Measurements from ENCODE around the gene ASZ1. TPM values are rescaled to one million over a fixed set of nuclear protein-coding genes. Genes with fewer than 3 reads are reported as not detected.

Gene ASZ1
- total and polyA plus RNA-seq, 2 of the 4 experiments (the other 2 are of a cell fraction) = not detected

DNA sequence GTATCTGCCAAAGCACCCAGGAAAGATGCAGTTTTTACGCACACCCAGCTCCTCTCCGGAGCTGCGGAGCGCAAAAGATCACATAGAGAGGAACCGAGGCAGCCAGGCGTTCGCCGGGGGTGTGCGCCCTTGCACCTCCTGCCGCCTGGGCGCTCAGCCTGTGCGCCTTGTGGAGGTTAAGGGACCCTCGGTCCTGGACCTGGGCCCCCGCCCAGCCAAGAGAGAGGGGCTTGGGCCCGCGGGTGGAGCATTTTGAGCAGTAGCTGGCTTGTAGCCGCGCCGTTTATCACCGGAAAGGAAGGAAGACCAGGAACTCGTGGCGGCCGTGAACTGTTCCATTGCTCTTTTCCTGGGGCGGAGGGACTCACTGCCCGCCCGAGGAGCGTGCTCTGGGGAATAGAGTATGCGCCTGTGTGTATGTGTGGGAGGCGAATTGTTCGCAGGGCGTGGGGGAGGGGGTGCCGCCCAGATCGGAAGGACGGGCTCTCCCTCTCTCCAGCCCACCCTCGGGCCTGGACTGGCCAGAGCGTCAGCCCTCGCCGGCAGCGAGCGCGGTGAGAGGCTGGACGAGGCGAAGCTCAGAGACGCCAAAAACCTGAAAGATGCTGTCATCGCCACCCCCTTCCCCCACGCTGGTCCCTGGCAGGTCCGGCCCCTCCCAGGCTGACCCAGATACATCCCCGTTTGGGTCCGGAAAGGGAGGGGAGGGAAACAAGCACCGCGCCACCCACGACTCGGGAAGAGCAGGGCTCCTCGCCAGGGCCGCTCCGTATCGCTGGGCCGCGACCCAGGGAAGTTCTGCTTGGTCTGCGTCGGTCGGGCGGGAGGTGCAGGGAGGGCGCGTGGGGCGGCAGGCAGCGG lies 103.2 kb downstream of the ASZ1 start:
- Histone ChIP-seq H3K9me3 (ENCODE audit: control insufficient read depth, insufficient read depth, low read length) (peaks cover 6% of the 10 kb centered on the region; the same call in 1 of the 2 replicates), H3K9me1 (ENCODE audit: insufficient read depth, low read length) (0 out of 2 replicates have a peak, but pooled peaks cover 2% of the 10 kb centered on the region), H3K27me3 (ENCODE audit: control insufficient read depth, insufficient read depth, low read length) (peaks cover 30% of the 10 kb centered on the region), H2BK20ac (ENCODE audit: low read depth, low read length) (peak overlapping the region; percentile 56), H3K4me2 (ENCODE audit: low read depth, low read length) (peak overlapping the region; percentile 83), H2AK9ac (replicated peaks; ENCODE audit: low read depth, low read length, poor library complexity) (peak overlapping the region; percentile 91), H2AK5ac (ENCODE audit: low read depth, low read length) (no peak overlapping the region), H2BK15ac (ENCODE audit: low read depth, low read length) (no peak overlapping the region), H3K56ac (ENCODE audit: extremely low read depth, insufficient read depth, low read length) (no peak overlapping the region), H3K36me3 (ENCODE audit: control insufficient read depth, insufficient read depth, low read length) (peaks cover 6% of the 10 kb centered on the region; the same call in 1 of the 2 replicates), H2AFZ (replicated peaks; ENCODE audit: low read length, poor library complexity) (peak overlapping the region; percentile 94), H3K18ac (ENCODE audit: low read depth, low read length) (peak overlapping the region; percentile 42; the same call in 1 of the 2 replicates), H3K14ac (replicated peaks; ENCODE audit: low read depth, low read length) (peak overlapping the region; percentile 42; the same call in 1 of the 2 replicates), H3K4me3 (ENCODE audit: insufficient read depth, low read depth, low read length) (peak overlapping the region; percentile 21), H3K9ac (ENCODE audit: low read depth, low read length) (peak overlapping the region; percentile 38; the same call in 1 of the 2 replicates), H2BK5ac (ENCODE audit: low read depth, low read length, poor library complexity, severe bottlenecking) (no peak overlapping the region), H3K23ac (ENCODE audit: low read depth, low read length) (peak overlapping the region; percentile 68), H3K27ac (ENCODE audit: insufficient read depth, low read length) (peak overlapping the region; percentile 8; the same call in 1 of the 2 replicates), H3K4me1 (ENCODE audit: control insufficient read depth, insufficient read depth, low read length) (peaks cover 7% of the 10 kb centered on the region; the same call in 1 of the 2 replicates), H4K20me1 (ENCODE audit: insufficient read depth, low read length) (no peaks in the 10 kb centered on the region), H4K5ac (ENCODE audit: low read depth, low read length) (peak overlapping the region; percentile 49; the same call in 1 of the 2 replicates), H4K8ac (ENCODE audit: low read depth in 2 of 2, low read length in 2 of 2) (peak overlapping the region; percentile 19 to 78; a peak in 2 of 4 replicates), H3K79me1 (ENCODE audit: low read depth in 1 of 2, low read length in 2 of 2) (no peaks in the 10 kb centered on the region), H4K91ac (ENCODE audit: insufficient read depth, low read depth, low read length) (peak overlapping the region; percentile 41), H2BK120ac (ENCODE audit: low read depth, low read length) (peak overlapping the region; percentile 90), H3K4ac (ENCODE audit: low read depth, low read length) (peak overlapping the region; percentile 79)
- DNase-seq (peak; percentile 70), ATAC-seq (ENCODE audit: low read depth) (peak; percentile 82)
- POLR2A ChIA-PET (ENCODE audit: unreplicated experiment) = interaction anchor here (0.7 to 1.1 kb wide), 2 partner anchors 17 to 201 kb away, joined by 3 to 6 read pairs; no protein-coding TSS in a partner anchor
- no TSS peak for BruUV-seq (replicated peaks)
- CTCF ChIA-PET = interaction anchor here (0.5 to 0.8 kb wide), 2 partner anchors 25 to 111 kb away, joined by 3 to 4 read pairs; no protein-coding TSS in a partner anchor
- WGBS, 2 experiments (ENCODE audit: extremely low coverage in 2 of 2, insufficient read length in 1 of 2) = 10% methylated on average over 17 of the region's 67 CpGs; no CpG with 5 or more reads in 1 of the 2 experiments
- dilution Hi-C loops (cut with HindIII; ENCODE audit: low sequenced_read_pairs, unreplicated experiment) = no loop called here
- intact Hi-C loops (cut with micrococcal nuclease) = loop anchor here (5.0 kb wide), 2 partner anchors 38 to 52 kb away; no protein-coding TSS in a partner anchor
- in situ Hi-C loops (cut with MboI; ENCODE audit: low sequenced_read_pairs) = no loop called here
- TF ChIP-seq MAZ (IDR thresholded peaks at IDR 0.05; ENCODE audit: borderline replicate concordance, low read depth, low read length) (no peak; the same call in 1 of the 2 replicates), MAFK (IDR thresholded peaks at IDR 0.05; ENCODE audit: low read depth, low read length) (no peak), SMC3 (IDR thresholded peaks at IDR 0.05; ENCODE audit: low read depth, low read length) (no peak), MXI1 (IDR thresholded peaks at IDR 0.05; ENCODE audit: borderline replicate concordance, low read depth, low read length) (no peak), NFE2L2 (IDR thresholded peaks at IDR 0.05; ENCODE audit: low read depth, low read length) (no peak), FOS (IDR thresholded peaks at IDR 0.05; ENCODE audit: low read depth, low read length) (no peak), BHLHE40 (IDR thresholded peaks at IDR 0.05; ENCODE audit: low read depth, low read length) (no peak), RAD21 (IDR thresholded peaks at IDR 0.05; ENCODE audit: low read length) (no peak), CHD1 (IDR thresholded peaks at IDR 0.05; ENCODE audit: low read depth, low read length) (no peak), POLR2A (IDR thresholded peaks at IDR 0.05; ENCODE audit: low read depth, low read length) (no peak), RCOR1 (IDR thresholded peaks at IDR 0.05; ENCODE audit: insufficient replicate concordance, low read length) (no peak), RFX5 (IDR thresholded peaks at IDR 0.05; ENCODE audit: low read depth, low read length) (no peak), CEBPB (IDR thresholded peaks at IDR 0.05; ENCODE audit: low read depth, low read length) (no peak)
- TF ChIP-seq, protein P1, sequence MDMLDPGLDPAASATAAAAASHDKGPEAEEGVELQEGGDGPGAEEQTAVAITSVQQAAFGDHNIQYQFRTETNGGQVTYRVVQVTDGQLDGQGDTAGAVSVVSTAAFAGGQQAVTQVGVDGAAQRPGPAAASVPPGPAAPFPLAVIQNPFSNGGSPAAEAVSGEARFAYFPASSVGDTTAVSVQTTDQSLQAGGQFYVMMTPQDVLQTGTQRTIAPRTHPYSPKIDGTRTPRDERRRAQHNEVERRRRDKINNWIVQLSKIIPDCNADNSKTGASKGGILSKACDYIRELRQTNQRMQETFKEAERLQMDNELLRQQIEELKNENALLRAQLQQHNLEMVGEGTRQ (IDR thresholded peaks at IDR 0.05; ENCODE audit: low read depth, low read length) = no peak
- TF ChIP-seq, protein P2, sequence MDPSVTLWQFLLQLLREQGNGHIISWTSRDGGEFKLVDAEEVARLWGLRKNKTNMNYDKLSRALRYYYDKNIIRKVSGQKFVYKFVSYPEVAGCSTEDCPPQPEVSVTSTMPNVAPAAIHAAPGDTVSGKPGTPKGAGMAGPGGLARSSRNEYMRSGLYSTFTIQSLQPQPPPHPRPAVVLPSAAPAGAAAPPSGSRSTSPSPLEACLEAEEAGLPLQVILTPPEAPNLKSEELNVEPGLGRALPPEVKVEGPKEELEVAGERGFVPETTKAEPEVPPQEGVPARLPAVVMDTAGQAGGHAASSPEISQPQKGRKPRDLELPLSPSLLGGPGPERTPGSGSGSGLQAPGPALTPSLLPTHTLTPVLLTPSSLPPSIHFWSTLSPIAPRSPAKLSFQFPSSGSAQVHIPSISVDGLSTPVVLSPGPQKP (IDR thresholded peaks at IDR 0.05; ENCODE audit: borderline replicate concordance, low read depth, low read length) = no peak
